PC-3 (cell line): ENCODE measurements around the gene SUSD6.

Experiments used
- EZH2 ChIP-seq: fragments of 300-600 bp; sonication (generic); IDR thresholded peaks from one replicate; pipeline ENCODE4 v1.6.1; 2017; ENCODE audit warnings: antibody characterized with exemption, mild to moderate bottlenecking, low read length; ENCODE audit not compliant: unreplicated experiment
- EZH2phosphoT487 ChIP-seq: fragments of 300-600 bp; sonication (generic); IDR thresholded peaks from 2 replicates; pipeline ENCODE4 v1.6.1; 2018; ENCODE audit warnings: mild to moderate bottlenecking, antibody characterized with exemption, low read length, borderline replicate concordance
- TF ChIP-seq, protein P1 (sequence below): fragments of 300-600 bp; sonication (generic); conservative IDR thresholded peaks from 2 replicates; pipeline ENCODE4 v1.5.1; 2017; ENCODE audit warnings: antibody characterized with exemption, low read depth, mild to moderate bottlenecking, low read length

DNA sequence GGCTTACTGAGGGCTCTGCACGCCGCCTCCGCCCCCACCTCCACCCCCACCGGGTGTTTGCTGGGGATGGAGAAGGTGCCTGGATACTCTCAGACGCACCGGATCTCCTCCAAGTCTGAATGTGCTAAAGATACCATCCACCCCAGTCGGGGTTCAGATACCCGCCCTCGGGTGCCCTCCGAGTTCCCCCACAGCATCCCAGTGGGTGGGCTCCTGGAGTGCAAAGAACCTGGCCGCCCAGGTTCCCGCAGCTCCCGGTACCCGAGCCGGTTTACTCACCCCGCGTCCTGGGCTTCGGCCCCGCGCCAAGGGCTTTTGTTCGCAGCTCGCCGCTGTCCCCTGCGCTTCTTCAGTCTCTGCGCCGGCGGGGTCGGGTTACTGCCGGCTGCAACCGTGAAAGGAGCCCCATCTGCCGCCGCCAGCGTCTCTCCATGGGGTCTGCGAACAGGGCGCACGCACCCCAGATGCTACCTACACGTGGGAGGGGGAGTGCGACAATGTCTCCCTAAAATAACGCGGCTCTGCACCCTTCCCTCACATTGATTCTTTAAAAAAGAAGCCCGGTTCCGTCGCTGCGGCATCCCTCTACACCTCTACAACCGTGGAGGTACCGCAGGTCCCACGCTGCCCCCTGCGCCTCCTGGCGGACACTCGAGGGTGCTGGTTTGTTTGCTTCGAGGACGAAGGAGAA lies 37.0 kb upstream of the SUSD6 start, which contains the start of gene CCDC177:
- TF ChIP-seq, protein P1, sequence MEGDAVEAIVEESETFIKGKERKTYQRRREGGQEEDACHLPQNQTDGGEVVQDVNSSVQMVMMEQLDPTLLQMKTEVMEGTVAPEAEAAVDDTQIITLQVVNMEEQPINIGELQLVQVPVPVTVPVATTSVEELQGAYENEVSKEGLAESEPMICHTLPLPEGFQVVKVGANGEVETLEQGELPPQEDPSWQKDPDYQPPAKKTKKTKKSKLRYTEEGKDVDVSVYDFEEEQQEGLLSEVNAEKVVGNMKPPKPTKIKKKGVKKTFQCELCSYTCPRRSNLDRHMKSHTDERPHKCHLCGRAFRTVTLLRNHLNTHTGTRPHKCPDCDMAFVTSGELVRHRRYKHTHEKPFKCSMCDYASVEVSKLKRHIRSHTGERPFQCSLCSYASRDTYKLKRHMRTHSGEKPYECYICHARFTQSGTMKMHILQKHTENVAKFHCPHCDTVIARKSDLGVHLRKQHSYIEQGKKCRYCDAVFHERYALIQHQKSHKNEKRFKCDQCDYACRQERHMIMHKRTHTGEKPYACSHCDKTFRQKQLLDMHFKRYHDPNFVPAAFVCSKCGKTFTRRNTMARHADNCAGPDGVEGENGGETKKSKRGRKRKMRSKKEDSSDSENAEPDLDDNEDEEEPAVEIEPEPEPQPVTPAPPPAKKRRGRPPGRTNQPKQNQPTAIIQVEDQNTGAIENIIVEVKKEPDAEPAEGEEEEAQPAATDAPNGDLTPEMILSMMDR, result peak; percentile 93
- TF ChIP-seq EZH2phosphoT487 (peak; percentile 54; the same call in 1 of the 2 replicates), EZH2 (peak; percentile 45)
